ENCODE results near the gene CYBA.

CYBA gene

DNA sequence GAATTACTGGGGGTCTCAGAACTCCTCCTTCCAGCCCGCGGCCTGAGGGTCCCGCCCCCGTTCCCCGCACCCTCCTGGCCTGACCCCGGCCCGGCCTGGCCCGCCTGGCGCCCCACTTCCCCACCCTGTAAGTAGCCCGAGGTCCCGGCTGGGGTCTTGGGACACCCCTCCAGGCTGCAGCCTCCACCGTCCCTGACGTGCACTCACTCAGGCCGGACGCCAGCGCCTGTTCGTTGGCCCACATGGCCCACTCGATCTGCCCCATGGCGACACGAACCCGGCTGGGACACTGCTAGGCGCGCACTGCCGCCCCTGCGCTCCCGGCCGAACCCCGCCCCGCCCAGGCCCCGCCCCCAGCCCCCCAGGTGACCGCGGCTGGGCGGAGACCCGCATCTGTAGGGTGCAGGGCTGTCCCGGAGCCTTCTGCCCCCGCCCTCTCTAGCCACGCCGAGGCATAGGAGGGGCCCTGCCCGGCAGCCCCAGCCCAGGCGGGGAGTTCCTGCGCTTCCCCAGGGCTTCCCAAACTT lies at the start of gene CYBA:
Gene CYBA (minus strand): TSS at position 305 of the 527 bp plus-strand sequence. CDS start 40 bp downstream, at position 265.
- DNase-seq (ENCODE audit: low read depth, low spot score), result no peak

DNA sequence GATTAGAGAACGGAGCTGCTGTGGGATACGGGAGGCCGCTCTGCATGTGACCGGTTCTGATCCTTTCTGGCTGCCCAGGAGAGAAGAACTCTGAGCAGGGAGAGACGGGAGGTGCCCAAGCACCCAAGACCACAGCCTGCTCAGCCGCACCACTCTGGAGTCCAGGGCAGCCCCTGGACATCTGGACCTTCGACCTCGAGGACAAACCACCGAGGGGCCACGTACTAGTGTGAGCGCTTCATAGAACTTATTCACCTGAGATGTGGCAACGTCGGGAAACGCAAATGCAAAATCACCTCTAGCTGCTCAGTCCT lies 49.4 kb upstream of the CYBA start:
- DNase-seq (ENCODE audit: low read depth, low spot score), result no peak

DNA sequence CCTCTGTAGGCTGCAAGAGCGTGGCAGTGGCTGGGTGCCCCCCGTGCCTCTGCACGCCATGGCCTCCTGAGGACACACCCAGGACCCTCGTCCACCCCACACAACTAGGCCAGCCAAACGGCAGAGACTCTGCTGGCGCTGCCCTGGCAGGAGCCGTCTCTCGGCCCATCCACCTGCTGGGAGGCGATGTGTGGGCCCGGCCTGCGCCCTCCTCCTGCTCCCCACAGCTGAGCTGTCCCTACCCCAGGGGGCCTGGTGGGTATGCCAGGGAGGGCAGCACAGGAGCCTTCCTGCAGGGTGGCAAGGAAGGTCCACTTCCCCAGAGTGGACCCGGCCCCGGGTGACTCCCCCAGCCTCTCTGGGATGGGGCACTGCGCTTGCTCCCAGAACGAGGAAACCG lies 48.3 kb upstream of the CYBA start:
- DNase-seq (ENCODE audit: low read depth, low spot score), result no peak

DNA sequence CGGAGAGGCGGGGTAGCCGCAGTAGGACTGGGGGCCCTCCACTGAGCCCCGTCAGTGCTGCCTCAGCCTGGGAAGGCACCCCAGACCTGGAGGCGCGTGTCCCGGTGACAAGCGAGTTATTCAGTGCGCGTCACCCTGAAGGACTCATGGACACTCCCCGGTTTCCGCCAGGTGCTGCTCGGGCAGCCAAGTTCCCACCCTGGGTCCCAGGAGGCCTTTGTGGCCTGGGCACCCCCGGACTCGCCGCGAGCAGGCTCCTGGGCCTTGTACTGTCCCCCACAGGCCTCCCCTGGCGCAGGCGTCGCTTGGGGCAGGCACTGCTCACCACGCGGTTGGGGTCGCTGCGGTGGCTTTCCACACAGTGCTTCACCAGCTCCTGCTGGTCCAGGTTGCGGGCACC lies 47.8 kb upstream of the CYBA start:
- DNase-seq (ENCODE audit: low read depth, low spot score), result no peak

DNA sequence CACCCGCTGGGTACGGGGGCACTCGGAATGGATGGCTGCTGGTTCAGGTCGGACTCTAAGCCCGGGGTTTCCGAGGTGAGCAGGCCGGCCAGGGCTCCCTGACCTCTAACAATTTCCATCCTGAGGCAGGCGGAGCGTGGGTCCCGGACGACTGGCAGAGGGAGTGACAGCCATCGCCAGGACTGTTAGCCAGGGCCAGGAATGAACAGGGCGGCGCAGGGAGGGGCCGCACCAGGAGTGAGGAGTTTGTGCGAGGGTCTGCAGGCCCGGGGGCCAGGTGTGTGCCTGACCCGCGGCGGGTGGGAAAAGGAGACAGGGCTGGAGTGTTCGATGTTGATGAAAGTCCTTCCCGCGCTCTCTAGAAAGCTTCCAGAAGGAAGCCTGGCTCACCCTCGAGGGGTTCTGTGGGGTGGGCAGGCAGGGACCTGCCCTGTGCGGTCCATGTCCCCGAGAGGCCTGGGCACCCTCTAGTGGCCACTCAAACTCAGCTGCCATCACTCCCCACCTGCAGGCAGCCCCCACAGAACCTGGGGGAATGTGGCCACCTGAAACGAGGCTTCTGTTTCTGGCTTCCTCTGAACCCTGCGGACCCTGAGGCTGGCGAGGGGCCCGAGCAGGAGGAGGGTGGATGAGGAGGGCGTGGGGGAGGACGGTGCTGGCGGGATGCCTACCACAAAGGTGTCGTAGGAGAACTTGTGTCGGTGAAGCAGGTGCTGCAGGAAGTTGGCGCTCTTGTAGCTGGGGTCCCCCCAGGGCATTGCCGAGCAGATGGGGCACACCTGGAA lies 47.2 kb upstream of the CYBA start:
- no peak for DNase-seq (ENCODE audit: low read depth, low spot score)

DNA sequence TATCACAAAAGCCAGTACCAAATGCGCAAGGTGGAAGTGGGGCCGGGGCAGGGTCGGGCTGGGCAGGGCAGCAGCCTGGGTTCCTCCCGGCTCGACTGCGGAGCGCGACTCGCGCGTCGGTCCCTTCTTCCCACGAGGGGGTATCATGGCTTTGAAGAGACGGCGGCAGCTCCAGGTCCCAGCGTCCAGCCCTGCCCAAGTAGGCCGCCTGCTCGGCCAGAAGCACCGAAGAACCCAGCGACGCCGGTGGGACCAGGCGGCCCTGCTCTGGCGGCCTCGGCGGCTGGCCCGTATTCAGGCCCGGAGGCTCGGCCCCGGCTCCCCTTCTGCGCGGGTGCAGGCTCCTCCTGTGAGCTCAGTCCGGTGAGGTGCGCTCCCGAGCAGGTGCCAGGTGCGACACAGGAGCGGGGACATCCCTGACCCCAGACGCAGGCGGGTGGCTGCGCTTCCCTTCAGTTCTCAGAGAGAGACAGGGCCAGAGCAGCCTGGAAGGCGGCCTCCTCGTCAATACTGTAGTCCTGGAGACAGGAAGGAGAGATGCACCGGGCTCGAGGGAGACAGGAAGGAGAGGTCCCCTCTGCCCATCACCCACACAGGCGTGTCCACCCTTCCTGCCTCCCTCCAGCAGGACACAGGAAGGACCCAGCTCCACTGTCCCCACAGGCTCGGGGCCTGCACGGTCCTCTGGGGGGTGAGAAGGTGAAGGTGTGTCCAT lies 46.4 kb upstream of the CYBA start:
- no peak for DNase-seq (ENCODE audit: low read depth, low spot score)

DNA sequence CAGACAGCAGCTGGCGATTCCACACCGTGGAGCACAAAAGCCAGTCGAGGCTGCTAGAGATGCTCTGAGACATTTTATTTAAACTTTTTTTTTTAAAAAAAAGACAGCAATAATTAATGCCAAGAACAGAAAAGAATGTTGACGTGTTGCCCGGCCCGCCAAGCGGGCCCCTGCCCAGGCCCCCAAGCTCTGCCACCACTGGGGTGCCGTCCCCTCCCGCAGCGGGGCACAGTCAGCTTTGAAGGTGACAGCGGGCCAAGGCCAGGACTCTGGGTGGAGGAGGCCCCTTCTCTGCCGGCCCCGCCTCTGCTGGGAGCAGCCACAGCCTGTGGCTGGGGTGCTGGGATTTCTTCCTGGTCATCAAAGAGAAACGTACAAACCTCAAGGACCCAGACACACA lies 45.6 kb upstream of the CYBA start:
- no peak for DNase-seq (ENCODE audit: low read depth, low spot score)

DNA sequence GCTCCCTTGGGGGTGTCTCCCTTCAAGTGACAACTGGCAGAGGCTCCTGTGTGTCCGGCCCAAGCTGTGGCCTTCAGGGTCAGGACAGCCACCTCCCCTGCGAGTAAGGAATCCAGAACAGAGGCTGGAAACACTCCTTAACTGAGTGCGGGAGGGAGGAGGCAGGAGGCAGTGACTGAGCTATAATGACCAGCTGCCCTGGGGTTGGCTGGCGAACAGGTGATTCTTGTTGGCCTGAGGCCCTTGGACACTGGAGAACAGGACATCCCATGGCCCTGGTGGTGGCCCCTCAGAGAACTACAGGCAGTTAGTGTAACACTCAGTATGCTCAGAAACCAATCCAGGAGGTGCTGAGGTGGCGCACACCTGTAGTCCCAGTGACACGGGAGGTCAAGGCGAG lies 44.9 kb upstream of the CYBA start:
- no peak for DNase-seq (ENCODE audit: low read depth, low spot score)

DNA sequence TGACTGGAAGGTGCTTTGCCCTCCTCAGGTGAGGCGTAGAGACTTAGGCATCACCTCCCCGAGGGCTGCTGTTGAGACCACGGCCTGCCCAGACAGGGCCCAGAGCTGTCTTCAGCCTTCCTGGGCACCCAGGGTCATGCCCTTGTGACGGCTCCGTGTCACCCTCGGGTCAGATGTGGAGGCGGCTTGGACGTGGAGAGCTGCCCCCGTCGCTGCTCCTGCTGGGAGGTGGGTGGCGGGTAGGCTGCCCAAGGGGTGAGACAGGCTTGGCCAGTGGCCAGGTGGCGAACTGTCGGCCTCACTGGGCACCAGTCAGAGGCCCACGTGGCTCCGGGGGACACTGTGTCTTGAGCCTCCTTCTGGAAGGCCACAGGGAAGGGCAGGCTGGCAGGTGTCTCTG lies 44.4 kb upstream of the CYBA start:
- DNase-seq (ENCODE audit: low read depth, low spot score), result no peak

DNA sequence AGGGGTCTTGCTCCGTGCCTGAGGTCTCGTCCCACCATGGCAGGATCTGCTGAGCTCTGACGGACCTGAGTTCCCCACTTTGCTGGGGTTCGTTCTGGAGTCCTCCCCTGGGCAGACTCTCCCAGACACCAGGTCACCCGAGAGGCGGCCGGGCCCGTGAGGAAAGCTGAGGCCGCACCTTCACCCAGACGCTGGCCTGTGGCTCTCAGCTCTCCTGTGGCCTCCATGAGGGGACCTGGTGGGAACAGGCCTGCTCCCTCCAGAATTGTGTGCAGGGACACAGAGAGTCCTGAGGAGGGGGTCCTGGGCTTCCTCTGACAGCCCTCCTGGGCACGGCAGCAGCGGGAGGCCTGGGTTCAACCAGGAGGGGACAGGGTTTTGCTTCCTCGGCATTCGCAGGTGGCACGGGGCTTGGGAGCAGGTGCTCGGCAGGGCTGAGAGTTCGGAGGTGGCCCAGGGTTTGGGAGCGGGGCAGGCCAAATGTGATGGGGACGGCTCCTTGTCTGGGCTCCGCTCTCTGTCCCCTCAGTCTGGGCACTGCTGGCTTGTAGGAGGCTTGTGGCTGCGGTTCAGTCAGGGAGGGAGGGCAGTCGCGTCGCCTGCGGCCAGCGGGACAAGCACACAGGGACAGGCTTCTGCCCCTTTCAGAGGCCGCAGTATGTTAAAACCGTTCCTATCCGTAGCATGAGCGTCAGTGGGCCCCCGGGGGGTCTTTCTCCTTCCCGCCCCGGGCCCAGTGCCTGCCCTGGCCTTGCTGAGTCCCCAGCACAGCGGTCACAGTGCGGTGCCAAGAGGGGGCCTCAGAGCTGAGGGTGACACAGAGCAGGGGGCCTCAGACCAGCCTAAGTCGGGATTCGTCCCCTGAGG lies 43.6 kb upstream of the CYBA start:
- no peak for DNase-seq (ENCODE audit: low read depth, low spot score)

DNA sequence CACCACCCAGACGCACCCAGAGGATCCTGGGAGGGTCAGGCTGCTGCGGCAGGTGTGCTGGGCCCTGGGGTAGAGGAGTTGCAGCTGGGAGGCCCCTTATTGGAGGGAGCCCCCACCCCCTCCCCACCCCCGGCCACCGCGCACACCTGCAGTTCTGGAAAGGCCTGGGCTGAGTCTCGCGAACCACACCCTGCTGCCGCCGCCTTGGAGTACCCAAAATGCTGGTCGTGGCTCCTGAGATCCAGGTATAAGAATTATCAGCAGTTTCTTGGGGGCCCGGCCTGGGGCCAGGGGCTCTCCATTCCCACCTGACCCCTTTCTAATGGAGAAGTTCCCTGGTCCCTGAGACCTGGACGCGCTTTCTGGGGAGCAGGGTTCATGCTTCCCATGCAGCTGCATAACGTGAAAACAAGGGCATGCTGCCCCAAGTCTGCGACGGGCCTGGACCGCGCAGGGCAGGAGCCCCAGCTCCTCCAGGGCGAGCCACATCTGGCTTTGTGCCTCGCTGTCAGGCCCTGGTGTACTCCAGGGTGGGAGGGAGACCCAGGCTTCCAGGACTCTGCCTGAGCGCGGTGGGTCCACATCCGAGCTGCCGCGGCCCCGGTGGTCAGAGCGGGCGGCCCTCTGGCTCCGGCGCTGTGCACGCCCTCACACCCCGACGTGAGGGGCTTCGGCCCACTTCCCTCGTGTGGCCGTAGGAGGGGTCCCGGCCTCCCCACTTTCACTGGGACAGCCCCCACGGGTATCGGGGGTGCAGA lies 42.7 kb upstream of the CYBA start:
- no peak for DNase-seq (ENCODE audit: low read depth, low spot score)

DNA sequence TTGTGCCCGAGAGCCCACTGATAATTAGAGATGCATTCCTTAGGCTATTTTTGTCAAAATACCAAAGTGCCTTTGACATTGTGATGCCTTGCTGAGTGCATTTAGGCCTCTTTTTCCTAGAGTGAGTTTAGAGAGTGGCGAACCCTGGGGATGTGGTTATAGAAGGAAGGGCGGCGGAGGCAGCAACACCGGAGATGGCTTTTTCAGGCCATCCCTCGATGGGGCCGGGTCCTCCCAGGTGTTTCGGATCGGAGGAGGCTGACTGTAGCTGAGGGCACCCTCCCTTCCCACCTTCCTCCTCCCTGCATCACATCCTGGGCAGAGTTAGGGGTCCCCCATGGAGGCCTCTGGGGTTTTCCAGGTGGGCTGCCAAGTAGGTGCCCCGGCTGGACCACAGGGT lies 42.0 kb upstream of the CYBA start:
- no peak for DNase-seq (ENCODE audit: low read depth, low spot score)

DNA sequence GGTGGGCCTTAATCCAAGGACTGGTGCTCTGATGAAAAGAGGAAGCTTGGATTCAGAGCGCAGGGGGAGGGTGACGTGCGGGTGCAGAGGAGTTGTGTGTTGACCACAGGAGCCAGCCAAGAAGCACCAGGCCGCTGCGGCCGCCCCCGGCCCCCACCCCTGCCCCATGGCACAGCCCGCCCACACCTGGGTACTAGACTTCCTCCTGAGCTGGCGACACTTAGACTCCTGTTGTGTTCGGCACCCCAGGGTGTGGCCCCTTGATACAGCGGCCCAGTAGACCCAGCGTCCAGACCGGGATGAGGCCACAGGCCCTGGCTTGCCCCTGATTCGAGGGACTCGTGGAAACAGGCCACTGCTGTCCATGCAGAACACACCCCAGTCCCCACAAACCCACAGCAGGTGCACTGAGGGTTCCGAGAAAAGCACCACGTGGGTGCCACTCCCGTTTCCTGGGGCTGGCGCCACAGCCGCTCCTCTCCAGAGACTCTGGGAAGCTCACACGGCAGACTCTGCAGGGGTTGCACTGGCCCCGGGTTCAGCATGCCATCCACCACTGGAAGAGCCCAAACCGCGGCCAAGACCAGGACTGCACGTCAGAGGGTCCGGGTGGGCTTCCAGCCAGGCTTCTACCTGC lies 41.2 kb upstream of the CYBA start:
- DNase-seq (ENCODE audit: low read depth, low spot score), result no peak

DNA sequence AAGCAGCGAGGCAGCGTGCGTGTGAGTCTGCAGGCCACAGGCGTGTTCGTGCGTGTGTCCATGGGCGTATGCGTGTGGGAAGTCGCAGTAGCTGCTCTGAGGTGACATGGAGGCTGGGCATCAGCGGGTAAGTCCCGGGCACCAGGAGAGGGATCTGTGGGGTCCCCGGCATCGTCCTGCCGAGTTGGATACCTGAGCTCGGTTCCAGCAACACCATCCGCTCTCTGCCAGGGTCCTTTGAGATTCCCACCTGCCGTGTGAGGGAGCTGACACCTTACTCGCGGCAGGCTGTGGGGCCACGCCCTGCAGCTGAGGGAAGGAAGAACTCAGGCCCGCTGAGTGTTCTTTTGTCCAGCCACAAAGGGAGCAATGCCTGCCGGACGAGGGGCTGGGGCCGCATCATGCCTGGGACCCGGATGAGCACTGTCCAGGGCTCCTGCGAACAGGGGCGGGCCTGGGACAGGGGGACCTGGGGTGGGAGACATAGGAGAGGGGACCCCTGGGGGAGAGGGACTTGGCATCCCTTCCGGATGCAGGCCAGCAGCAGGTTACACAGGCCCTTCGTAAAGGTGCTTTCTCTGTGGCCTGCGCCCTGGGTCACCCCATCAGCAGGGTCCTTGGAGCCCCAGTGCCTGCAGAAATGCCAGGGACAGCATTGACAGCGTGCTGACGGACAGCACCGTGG lies 40.4 kb upstream of the CYBA start:
- no peak for DNase-seq (ENCODE audit: low read depth, low spot score)

DNA sequence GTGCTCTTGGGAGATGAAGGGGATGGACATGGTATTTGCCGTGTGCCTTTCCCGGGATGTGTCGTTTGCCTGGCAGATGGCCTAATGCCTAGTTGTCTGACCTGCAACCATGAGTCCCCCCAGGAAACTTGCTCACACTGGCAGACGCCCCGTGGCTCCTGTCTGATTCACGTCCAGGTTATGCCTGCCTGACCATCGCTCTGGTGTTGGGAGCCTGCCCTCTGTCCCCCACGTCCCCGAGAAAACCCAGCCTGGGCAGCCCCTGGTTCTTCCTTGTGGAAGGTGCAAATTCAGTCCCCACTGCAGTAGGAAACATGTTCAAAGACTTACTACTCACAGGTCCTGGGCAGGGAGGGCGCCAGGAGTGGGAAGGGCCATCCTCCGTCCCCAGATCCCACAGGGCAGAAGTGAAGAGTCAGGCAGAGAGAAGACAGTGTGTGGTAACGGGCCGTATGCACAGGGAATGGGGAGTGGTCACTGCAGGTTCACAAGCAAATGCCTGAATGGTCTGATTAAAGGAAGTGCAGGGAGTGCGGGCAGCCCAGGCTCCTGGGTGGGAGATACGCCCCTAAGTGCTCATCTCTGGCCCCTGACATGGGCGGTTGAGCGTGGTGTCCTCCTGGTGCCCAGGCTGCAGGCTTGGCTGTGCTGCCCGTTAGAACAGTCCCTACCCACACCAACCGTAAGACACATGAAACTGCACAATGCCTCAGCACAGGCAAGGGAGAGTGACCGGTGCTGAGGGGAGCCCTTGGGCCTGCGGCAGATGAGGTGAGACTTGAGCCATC lies 39.7 kb upstream of the CYBA start:
- DNase-seq (ENCODE audit: low read depth, low spot score), result no peak

DNA sequence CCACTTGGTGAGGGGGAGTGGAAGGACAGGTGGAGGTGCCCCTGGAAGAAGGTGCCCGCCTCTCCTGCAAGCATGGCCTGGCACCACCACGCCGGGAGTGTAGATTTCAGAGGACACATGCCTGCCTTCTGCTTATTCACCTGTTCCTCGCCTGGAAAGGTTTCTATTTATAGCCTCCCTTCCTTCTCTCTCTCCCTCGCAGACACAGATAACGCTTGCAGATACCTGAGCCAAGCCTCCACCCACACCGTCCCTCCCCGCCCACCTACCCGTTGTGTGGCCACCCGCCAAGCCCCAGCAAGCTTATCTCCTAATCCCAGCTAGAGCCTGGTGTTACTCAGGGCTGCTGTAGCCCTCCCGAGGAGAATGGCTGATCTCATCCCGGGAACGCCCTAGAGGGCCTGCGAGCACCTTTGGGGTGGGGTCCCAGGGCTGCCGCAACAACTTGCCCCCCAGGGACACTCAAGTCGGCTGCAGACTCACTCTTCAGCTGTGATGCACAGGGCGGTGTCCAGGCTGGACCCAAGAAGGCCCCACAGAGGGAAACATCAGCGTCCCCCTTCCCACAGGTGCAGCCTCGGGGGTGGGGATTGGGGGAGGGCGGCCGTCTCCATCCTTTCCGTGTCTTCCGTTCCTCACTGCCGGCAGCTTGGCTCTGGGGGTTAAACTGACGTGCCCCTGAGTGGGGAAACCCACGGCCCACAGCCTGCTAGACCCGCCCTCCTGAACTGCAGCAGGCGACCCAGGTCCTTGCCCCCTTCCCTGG lies 37.3 kb upstream of the CYBA start:
- DNase-seq (ENCODE audit: low read depth, low spot score), result no peak

DNA sequence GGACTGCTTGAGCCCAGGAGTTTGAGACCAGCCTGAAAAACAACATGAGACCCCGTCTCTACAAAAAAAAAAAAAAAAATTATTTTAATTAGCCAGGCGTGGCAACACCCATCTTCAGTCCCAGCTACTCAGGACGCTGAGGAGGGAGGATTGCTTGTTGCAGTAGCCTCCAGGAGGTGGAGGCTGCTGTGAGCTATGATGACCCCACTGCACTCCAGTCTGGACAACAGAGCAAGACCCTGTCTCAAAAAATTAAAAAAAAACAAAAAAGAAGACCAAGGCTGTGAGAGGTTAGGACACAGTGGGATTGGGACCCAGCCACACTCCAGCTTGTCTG lies 36.8 kb upstream of the CYBA start:
- no peak for DNase-seq (ENCODE audit: low read depth, low spot score)

DNA sequence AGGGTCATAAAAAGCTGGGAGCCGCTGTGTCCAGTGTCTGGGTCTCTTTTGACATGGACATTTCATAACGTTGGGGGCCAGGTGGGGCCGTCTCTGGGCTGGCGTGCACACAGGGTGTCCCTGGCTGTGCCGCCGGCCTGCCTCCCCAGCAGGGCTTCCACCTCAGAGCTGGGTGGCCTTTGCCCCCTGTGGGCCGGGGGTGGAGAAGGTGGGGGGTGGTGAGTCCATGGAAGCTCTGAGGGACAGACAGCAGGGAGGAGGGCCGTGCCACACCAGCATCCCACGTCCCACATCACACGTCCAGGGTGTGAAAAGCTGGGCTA lies 36.4 kb upstream of the CYBA start:
- no peak for DNase-seq (ENCODE audit: low read depth, low spot score)
